ENCODE results near the gene MDM2. TPM values are rescaled to one million over a fixed set of nuclear protein-coding genes. Genes with fewer than 3 reads are reported as not detected.

Gene MDM2
- total RNA-seq, 1 donor from 2014 or later = 36.0 TPM

DNA sequence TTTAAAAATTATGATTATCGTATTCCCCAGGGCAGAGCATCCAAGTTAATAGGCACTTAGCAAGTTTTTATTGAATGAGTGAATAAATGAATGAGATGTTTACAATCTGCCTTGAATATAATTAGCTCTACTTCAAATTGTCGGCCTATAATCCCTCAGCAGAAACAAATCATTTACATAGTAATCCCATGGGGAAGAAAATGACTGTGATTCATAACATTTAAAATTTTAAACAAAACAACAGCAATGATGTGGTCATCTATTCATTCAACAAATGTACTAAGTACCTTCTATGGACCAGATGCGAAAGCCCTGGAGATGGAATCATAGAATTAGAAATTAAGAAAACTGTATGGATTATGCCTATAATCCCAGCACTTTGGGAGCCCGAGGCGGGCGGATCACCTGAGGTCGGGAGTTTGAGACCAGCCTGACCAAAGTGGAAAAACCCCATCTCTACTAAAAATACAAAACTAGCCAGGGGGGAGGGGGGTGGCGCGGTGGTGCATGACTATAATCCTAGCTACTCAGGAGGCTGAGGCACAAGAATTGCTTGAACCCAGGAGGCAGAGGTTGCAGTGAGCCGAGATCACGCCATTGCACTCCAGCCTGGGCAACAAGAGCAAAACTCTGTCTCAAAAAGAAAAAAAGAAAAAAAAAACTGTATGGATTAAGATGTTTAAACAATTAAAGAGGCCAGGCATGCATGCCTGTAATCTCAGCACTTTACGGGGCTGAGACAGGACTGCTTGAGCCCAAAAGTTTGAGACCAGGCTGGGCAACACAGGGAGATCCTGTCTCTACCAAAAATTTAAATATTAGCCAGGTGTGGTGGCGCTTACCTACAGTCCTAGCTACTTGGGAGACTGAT, 17.7 kb upstream of the MDM2 start:
- Histone ChIP-seq H3K9me3 (replicated peaks) (no peaks in the 10 kb centered on the region), H3K4me1 (peaks cover 14% of the 10 kb centered on the region), H3K36me3 (no peaks in the 10 kb centered on the region), H3K4me3 (no peak overlapping the region), H3K27ac (replicated peaks) (no peak overlapping the region), H3K27me3 (ENCODE audit: low read depth) (no peaks in the 10 kb centered on the region)
- intact Hi-C loops (cut with micrococcal nuclease) = no loop called here
- TF ChIP-seq, protein P1, sequence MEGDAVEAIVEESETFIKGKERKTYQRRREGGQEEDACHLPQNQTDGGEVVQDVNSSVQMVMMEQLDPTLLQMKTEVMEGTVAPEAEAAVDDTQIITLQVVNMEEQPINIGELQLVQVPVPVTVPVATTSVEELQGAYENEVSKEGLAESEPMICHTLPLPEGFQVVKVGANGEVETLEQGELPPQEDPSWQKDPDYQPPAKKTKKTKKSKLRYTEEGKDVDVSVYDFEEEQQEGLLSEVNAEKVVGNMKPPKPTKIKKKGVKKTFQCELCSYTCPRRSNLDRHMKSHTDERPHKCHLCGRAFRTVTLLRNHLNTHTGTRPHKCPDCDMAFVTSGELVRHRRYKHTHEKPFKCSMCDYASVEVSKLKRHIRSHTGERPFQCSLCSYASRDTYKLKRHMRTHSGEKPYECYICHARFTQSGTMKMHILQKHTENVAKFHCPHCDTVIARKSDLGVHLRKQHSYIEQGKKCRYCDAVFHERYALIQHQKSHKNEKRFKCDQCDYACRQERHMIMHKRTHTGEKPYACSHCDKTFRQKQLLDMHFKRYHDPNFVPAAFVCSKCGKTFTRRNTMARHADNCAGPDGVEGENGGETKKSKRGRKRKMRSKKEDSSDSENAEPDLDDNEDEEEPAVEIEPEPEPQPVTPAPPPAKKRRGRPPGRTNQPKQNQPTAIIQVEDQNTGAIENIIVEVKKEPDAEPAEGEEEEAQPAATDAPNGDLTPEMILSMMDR (IDR thresholded peaks at IDR 0.05; ENCODE audit: borderline replicate concordance) = no peak
- DNase-seq = no peak

DNA sequence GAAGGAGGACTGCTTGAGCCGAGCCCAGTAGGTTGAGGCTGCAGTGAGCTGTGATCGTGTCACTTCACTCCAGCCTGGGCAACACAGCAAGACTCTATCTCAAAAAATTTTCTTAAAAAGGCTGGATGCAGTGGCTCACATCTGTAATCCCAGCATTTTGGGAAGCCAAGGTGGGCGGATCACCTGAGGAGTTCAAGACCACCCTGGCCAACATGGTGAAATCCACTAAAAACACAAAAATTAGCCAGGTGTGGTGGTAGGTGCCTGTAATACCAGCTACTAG, 17.1 kb upstream of the MDM2 start:
- DNase-seq = no peak
- no peak overlapping the region for H3K27ac ChIP-seq (replicated peaks)
- intact Hi-C loops (cut with micrococcal nuclease) = no loop called here
- no peaks in the 10 kb centered on the region for H3K9me3 ChIP-seq (replicated peaks)
- H3K4me3 ChIP-seq = no peak overlapping the region
- peaks cover 14% of the 10 kb centered on the region for H3K4me1 ChIP-seq
- no peaks in the 10 kb centered on the region for H3K36me3 ChIP-seq
- TF ChIP-seq, protein P1 (IDR thresholded peaks at IDR 0.05; ENCODE audit: borderline replicate concordance) = no peak
- no peaks in the 10 kb centered on the region for H3K27me3 ChIP-seq (ENCODE audit: low read depth)

DNA sequence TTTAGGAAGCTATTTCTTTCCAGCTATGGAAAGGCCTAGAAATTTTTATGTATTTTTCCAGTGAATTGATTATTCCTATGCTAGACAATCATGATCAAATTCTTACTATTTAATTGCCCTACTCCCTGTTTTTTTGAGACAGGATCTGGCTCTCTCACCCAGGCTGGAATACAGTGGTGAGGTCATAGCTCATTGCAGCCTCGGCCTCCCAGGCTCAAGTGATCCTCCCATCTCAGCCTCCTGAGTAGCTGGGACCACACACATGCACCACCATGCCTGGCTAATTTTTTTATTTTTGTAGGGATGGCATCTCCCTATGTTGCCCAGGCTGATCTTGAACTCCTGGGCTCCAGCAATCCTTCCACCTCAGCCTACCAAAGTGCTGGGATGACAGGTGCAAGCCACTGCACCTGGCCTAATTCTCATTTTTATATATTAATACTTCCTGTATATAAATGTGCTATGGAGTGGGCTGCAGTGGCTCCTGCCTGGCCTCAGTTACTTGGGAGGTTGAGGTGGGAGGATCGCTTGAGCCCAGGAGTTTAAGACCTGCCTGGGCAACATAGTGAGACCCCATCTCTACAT, 16.0 kb upstream of the MDM2 start:
- no peak for DNase-seq
- H3K27me3 ChIP-seq (ENCODE audit: low read depth) = no peaks in the 10 kb centered on the region
- intact Hi-C loops (cut with micrococcal nuclease) = no loop called here
- H3K4me3 ChIP-seq = no peak overlapping the region
- no peaks in the 10 kb centered on the region for H3K36me3 ChIP-seq
- no peaks in the 10 kb centered on the region for H3K9me3 ChIP-seq (replicated peaks)
- no peak overlapping the region for H3K27ac ChIP-seq (replicated peaks)
- TF ChIP-seq, protein P1 (IDR thresholded peaks at IDR 0.05; ENCODE audit: borderline replicate concordance) = no peak
- H3K4me1 ChIP-seq = peaks cover 10% of the 10 kb centered on the region

DNA sequence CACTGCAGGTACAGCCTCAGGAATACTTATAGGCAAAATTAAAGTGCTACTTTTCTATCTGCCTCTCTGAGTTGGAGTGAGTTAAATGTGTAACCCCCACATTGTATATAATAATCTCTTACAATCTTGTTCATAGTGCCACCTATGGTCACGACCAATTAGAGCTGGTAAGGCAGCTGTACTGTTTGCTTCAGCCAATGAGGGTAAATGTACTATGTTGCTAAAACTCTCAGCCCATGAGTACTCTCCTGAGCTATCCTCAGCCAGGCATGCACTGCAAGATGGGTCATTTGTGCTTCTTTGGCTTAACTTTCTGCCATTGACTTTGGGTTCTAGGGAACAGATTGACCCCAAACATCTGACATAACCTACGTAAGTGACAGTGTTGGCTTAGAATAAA, 15.0 kb upstream of the MDM2 start:
- Histone ChIP-seq H3K4me1 (peaks cover under 1% of the 10 kb centered on the region), H3K4me3 (no peak overlapping the region), H3K27me3 (ENCODE audit: low read depth) (no peaks in the 10 kb centered on the region), H3K27ac (replicated peaks) (no peak overlapping the region), H3K36me3 (no peaks in the 10 kb centered on the region), H3K9me3 (replicated peaks) (no peaks in the 10 kb centered on the region)
- intact Hi-C loops (cut with micrococcal nuclease) = no loop called here
- DNase-seq = no peak
- TF ChIP-seq, protein P1 (IDR thresholded peaks at IDR 0.05; ENCODE audit: borderline replicate concordance) = no peak

DNA sequence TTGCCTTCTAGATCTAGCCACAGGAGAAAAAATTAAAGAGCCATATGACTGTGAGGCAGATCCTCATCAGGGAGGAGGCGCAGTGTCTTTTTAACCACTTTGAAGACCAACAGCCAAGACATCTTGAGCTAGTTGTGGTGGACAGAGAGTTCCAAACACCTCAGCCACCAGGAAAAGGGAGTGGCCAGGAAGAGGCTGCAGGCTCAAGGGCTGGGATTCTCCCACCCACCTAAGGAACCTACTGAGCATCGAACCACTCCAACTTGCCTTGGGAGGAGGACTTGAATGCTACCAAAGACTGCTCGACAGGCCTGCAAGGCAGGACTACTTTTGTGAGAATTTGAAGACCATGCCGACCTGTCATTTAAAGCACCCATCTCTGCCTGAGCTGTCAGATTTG, 14.5 kb upstream of the MDM2 start:
- H3K36me3 ChIP-seq = no peaks in the 10 kb centered on the region
- H3K27ac ChIP-seq (replicated peaks) = no peak overlapping the region
- no peak overlapping the region for H3K4me3 ChIP-seq
- no peaks in the 10 kb centered on the region for H3K9me3 ChIP-seq (replicated peaks)
- TF ChIP-seq, protein P1 (IDR thresholded peaks at IDR 0.05; ENCODE audit: borderline replicate concordance) = no peak
- intact Hi-C loops (cut with micrococcal nuclease) = no loop called here
- H3K4me1 ChIP-seq = no peaks in the 10 kb centered on the region
- no peaks in the 10 kb centered on the region for H3K27me3 ChIP-seq (ENCODE audit: low read depth)
- DNase-seq = no peak
